Measurements from ENCODE around the gene ART1. TPM values are rescaled to one million over a fixed set of nuclear protein-coding genes. Genes with fewer than 3 reads are reported as not detected.

The ART1 gene
- total RNA-seq, 4 donors from 2014 or later: not detected

GRCh38 chr11:3623121-3623520 lies 21.8 kb upstream of the ART1 start:
- no peak for TF ChIP-seq CTCF (IDR thresholded peaks at IDR 0.05; ENCODE audit: low read depth)

- no peak for TF ChIP-seq CTCF (IDR thresholded peaks at IDR 0.05; ENCODE audit: low read depth)
Measured at GRCh38 chr11:3623767-3624458, 21.0 kb upstream of the ART1 start.

DNA sequence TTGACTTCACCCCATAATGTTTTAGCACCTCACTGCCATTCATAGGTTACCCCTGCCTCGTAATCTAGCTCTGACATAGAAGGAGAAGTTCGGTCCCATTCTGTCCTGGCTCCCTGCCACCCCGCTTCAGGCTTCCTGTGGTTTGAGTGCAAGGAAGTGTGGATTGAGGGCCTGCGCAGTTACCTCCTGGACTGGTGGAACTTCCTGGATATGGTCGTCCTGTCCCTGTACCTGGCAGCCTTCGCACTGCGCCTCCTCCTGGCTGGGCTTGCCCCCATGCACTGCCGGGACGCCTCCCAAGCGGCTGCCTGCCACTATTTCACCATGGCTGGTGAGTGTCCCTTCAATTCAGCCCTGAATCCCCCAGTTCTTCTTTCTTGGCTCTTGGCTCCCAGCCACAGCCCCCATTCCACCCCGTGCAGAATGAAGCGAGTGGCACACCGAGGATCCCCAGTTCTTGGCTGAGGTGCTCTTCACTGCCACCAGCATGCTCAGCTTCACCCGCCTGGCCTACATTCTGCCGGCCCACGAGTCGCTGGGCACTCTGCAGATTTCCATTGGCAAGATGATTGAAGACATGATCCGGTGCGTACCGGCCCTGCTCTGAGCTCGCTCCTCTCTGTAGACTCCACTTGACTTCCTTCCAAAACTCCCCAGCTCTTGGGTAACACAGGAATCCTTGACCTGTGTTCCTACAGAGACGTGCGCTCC lies 18.5 kb upstream of the ART1 start:
- no peak for TF ChIP-seq CTCF (IDR thresholded peaks at IDR 0.05; ENCODE audit: low read depth)

DNA sequence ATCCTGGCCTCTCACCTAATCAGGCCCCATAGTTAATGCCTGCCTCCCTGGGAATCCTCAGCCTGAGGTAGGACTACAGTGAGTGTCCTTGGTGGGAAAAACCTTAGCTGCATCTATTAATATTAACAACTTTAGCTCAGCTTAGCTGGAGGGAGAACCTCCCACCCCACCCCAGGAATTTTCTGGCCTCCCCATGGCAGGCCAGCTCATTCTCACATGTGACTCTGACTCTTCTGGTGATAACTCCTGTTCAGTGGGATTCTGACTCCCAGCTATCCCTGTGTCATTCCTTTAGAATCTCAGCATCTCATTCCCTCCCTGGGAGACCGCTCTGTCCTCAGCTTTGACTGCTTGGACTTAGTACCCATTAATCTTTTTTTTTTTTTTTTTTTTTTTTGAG lies 17.6 kb upstream of the ART1 start:
- no peak for TF ChIP-seq CTCF (IDR thresholded peaks at IDR 0.05; ENCODE audit: low read depth)

- no peak for TF ChIP-seq CTCF (IDR thresholded peaks at IDR 0.05; ENCODE audit: low read depth)
Measured at GRCh38 chr11:3631331-3631730, 13.6 kb upstream of the ART1 start.

DNA sequence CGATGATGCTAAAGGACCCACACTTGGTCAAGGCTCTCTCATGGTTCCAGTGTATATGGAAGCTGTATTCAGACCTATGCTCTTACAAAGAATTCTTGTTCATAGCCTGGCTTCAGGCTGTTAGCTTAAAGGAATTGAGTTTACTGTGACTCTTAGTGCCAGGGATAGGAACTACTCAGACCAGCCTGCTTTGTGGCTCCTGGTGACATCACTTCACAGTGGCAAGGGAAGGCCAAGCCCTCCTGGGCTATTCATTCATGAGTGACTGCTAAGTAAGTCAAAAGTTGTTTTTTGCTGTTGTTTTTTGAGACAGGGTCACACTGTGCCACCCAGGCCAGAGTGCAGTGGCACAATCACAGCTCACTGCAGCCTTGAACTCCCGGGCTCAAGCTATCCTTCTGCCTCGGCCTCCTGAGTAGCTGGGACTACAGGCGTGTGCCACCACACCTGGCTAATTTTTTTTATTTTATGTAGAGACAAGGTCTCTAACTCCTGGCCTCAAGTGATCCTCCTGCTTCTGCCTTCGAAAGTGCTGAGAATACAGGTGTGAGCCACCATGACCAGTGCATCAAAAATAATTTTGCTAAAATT lies 12.8 kb upstream of the ART1 start:
- TF ChIP-seq CTCF (IDR thresholded peaks at IDR 0.05; ENCODE audit: low read depth): no peak

- no peak for TF ChIP-seq CTCF (IDR thresholded peaks at IDR 0.05; ENCODE audit: low read depth)
Measured at GRCh38 chr11:3635641-3636375, 9.1 kb upstream of the ART1 start.

Measured in subcutaneous adipose tissue (tissue), 4 donors.